NOMO-1 treated with DMSO at 0.1 percent for 48 hours (cell line): ENCODE data around the gene COX7B2.

Experiments
- DNase-seq: peaks from one replicate; lab custom pipeline; 2025; ENCODE audit not compliant: unreplicated experiment; lab: John Stamatoyannopoulos, UW

The COX7B2 gene

DNA sequence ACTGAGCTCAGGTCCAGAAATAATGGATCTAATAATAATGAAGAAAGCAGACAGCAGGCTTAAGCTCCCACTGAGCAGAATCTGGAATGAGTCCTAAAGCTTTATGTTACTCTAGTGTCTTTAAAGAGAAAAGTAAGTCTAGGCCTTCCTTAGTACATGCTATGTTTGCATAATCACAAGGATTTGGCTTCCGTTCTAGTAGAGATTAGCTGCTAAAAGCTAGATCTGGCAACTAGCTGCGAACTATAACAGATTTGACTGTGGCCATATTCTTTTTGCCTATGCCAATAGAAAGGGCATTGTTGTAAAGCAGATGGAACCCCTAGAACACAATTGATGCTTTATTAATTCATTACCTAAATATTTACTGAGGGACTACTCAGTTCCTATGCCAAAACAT is 19.0 kb downstream of the COX7B2 start:
- DNase-seq, result no peak

GRCh38 chr4:46889410-46889809 is 19.6 kb downstream of the COX7B2 start:
- no peak for DNase-seq

GRCh38 chr4:46886711-46887110 is 22.3 kb downstream of the COX7B2 start:
- DNase-seq, result no peak

DNA sequence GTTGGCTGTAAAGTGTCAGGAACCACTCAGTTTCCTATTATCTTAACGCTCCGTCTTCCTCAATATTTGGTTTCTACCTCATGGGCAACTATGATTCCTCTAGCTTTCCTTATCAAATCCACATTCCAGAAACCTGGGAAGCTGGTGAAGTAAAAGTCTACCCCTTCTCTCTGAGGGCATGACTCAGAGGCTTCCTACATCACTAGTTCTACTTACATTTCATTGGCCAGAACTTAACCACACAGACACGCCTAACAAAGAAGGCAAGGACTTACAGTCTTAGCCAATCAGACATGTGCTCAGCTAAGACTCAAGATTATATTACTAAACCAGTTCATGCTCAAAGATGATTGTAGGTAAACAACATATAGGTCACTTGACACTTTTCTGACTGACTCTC is 30.4 kb downstream of the COX7B2 start:
- DNase-seq, result no peak

GRCh38 chr4:46874811-46875210 is 34.2 kb downstream of the COX7B2 start:
- DNase-seq, result no peak

GRCh38 chr4:46870411-46870810 is 38.6 kb downstream of the COX7B2 start:
- DNase-seq, result no peak

GRCh38 chr4:46856333-46856732 is 52.7 kb downstream of the COX7B2 start:
- no peak for DNase-seq

DNA sequence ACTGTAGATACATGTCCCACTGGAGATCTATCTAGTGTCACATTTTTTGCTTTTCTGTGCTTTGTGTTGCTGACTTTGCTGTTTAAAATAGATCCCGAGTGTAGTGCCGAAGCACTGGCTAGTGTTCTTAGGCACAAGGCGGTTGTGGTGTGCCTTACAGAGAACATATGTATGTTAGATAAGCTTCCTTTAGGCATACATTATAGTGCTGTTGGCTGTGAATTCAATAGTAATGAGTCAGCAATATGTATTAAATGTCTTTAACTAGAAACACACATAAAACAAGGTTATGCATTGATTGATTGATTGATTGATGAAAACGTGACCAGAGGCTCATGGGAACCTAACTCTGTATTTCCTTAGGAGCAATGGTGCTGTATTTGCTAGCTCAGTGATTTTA is 56.2 kb downstream of the COX7B2 start:
- DNase-seq, result no peak

GRCh38 chr4:46850026-46850425 is 59.0 kb downstream of the COX7B2 start:
- no peak for DNase-seq

DNA sequence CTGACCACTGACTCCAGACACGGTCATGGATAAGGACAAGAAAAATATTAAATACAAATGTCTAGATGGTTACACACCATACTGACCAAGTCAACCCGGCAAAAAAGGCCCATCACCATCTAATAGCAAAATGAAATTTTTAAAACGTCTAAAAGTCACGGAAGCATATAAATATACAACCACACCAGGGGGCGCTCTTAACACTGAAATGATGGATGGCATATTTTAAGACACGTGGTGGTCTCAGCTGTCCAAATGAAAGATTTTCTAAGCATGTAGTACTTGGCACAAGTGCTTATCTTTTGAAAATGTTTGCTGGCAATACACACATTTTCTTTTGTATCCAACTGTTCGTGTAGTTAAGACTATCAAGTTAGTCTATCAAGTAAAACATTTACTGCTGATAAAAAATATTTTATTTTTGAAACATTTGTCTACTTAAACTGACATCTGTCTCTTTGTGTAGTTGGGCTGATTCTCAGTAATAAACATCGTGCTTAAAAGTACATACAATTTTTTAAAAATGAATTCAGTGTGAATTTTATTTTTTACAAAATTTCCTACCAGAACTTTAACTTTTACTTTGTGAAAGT is 64.6 kb downstream of the COX7B2 start:
- DNase-seq, result peak; percentile 54

GRCh38 chr4:46839128-46839527 is 69.9 kb downstream of the COX7B2 start:
- no peak for DNase-seq

GRCh38 chr4:46837639-46838038 is 71.4 kb downstream of the COX7B2 start:
- DNase-seq, result no peak

DNA sequence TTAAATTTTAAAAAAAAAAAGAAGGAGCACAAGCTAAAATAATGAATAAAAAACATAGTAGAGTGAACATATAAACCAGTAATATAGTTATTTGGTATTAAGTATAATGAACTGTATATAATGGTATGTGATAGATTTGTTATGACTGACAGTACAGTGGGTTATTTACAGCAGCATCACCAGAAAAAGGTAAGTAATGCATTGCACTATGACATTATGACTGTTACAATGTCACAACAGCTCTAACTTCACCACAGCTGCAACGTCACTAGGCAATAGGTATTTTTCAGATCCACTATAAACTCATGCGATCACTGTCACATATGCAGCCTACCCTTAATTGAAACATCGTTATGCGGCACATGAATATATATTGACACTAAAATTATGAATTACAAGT is 72.5 kb downstream of the COX7B2 start:
- DNase-seq, result no peak

DNA sequence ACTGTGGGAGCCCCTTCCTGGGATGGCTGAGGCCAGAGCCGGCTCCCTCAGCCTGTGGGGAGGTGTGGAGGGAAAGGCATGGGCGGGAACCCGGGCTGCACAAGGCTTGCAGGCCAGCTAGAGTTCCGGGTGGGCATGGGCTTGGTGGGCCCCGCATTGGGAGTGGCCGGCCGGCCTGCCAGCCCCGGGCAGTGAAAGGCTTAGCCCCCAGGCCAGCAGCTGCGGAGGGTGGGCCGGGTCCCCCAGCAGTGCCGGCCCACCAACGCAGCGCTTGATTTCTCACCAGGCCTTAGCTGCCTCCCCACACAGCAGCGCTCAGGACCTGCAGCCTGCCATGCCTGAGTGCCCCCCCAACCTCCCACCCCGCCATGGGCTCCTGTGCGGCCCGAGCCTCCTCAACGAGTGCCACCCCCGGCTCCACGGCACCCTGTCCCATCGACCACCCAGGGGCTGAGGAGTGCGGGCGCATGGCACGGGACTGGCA is 78.0 kb downstream of the COX7B2 start:
- DNase-seq, result no peak

- DNase-seq, result no peak
These were observed 88.9 kb downstream of the COX7B2 start for GRCh38 chr4:46820154-46820553.

- no peak for DNase-seq
These were observed 90.0 kb downstream of the COX7B2 start for GRCh38 chr4:46819095-46819494.

- no peak for DNase-seq
These were observed 90.4 kb downstream of the COX7B2 start for GRCh38 chr4:46818604-46819003.

- no peak for DNase-seq
These were observed 91.2 kb downstream of the COX7B2 start for GRCh38 chr4:46817806-46818205.

- no peak for DNase-seq
These were observed 104.1 kb downstream of the COX7B2 start for GRCh38 chr4:46804781-46805413.

DNA sequence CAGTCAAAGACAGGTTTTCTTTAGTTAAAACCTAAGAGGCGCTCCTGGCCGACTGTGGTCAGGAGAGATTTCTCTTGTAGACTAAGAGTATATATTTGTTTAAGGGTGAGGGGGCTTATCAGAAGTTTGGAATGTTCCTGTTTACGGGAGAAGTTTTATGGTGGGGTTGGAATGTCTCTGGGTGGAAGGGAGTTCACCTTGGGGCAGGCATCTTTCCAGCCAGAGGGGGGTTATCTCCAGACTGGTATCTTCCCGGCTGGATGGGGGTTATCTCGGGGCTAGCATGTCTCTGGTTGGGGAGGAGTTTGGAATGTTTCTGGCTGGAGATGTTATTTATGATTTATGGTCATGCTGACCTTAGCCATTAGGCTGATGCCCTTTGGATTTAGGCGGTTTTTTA is 116.0 kb downstream of the COX7B2 start:
- DNase-seq, result no peak

DNA sequence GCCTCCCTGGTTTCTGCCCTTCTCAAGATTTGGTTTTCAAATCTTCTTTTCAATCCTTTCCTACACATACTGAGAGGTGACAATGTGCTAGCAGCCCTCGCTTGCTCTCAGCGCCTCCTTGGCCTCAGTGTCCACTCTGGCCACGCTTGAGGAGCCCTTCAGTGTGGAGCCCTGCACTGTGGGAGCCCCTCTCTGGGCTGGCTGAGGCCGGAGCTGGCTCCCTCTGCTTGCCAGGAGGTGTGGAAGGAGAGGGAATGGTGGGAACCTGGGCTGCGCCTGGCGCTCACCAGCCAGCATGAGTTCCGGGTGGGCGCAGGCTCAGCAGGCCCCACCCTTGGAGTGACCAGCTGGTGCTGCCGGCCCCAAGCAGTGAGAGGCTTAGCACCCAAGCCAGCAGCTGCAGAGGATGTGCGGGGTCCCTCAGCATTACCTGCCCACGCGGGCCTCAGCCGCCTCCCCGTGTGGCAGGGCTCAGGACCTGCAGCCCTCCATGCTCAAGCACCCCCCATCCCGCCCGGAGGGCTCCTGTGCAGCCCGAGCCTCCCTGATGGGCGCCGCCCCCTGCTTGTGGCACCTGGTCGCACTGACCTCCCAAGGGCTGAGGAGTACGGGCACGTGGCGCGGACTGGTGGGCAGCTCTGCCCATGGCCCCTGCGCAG is 127.5 kb downstream of the COX7B2 start:
- DNase-seq, result no peak

GRCh38 chr4:46765465-46765864 is 143.6 kb downstream of the COX7B2 start:
- DNase-seq, result no peak
